Sigmoid colon (tissue), 7 donors: ENCODE results near the gene ZFAND3. TPM values are rescaled to one million over a fixed set of nuclear protein-coding genes. Genes with fewer than 3 reads are reported as not detected.

Experiments used
- DNase-seq: peaks from one replicate; pipeline ENCODE4 v3.0.0-alpha.2; 2019
- H3K27ac ChIP-seq, 4 donors: fragments of 200-600 bp; sonication (generic); one replicate each; pipeline ENCODE4 v1.5.1; 2016 to 2019; ENCODE audit warnings: mild to moderate bottlenecking in 1 of 4
- H3K27me3 ChIP-seq, 3 donors: fragments of 200-600 bp; sonication (generic); one replicate each; pipeline ENCODE4 v1.5.1; 2019; ENCODE audit warnings: mild to moderate bottlenecking in 1 of 3
- H3K36me3 ChIP-seq, 4 donors: fragments of 200-600 bp; sonication (generic); one replicate each; pipeline ENCODE4 v1.5.1; 2016 to 2019
- H3K4me1 ChIP-seq, 4 donors: fragments of 200-600 bp; sonication (generic); one replicate each; pipeline ENCODE4 v1.5.1; 2017 to 2019
- H3K4me3 ChIP-seq, 4 donors: fragments of 200-600 bp; sonication (generic); one replicate each; pipeline ENCODE4 v1.5.1; 2017 to 2019; ENCODE audit warnings: mild to moderate bottlenecking in 2 of 4, moderate library complexity in 1 of 4
- H3K9me3 ChIP-seq, 4 donors: fragments of 200-600 bp in 3 of 4; sonication (generic) in 3 of 4; one replicate each; pipeline versions ENCODE4 v1.5.1 to v1.6.1; 2013 to 2019
- EP300 ChIP-seq, 4 donors: sonication (generic); formaldehyde crosslinking; IDR thresholded peaks; one replicate each; pipeline ENCODE4 v1.6.1; 2017; ENCODE audit warnings: antibody characterized with exemption in 4 of 4
- POLR2A ChIP-seq, 2 donors: fragments of 450-650 bp; IDR thresholded peaks; one replicate each; pipeline ENCODE4 v1.6.1; 2016; ENCODE audit warnings: antibody characterized with exemption in 2 of 2, mild to moderate bottlenecking in 2 of 2, moderate library complexity in 2 of 2
- POLR2AphosphoS5 ChIP-seq, 4 donors: sonication (generic); formaldehyde crosslinking; IDR thresholded peaks; one replicate each; pipeline ENCODE4 v1.6.1; 2017; ENCODE audit warnings: antibody characterized with exemption in 4 of 4
- WGBS, 2 donors: extraction: QIAGEN DNeasy Blood & Tissue Kit; methylation state at CpG; one replicate each; pipeline ENCODE4 v1.1.7; 2013; 5-methylcytosine and 5-hydroxymethylcytosine counted together
- intact Hi-C: fragments of 100-400 bp; cut with DNase I; formaldehyde crosslinking; loops from one replicate; pipeline ENCODE4 v1.15.1; 2023
- polyA plus RNA-seq, 3 donors: library from polyadenylated mRNA; stranded (reverse); fragments of 200-250 nt; gene quantifications; one replicate each; pipeline ENCODE4 v1.2.3, GENCODE V29; 2013
- total RNA-seq, 4 donors: library from RNA; depleted of rRNA; stranded (reverse); fragments of >200 nt; gene quantifications; one replicate each; pipeline ENCODE4 v1.1.0, GENCODE V29; 2016
- TF ChIP-seq, protein P1 (sequence below), 4 experiments: fragments of 450-650 bp in 3 of 4; fragments of 200-600 bp in 1 of 4; IDR thresholded peaks; one replicate each; pipeline ENCODE4 v1.5.1; 2016 to 2019; ENCODE audit warnings: antibody characterized with exemption in 4 of 4, mild to moderate bottlenecking in 3 of 4, moderate library complexity in 2 of 4
- donor health status: healthy with polysubstance abuse.
- donor health status: Bipolar disorder and iron deficiency.
- donor health status: healthy.

ZFAND3 gene
- total and polyA plus RNA-seq, 7 donors = 32.4 to 54.8 (median 39.0) TPM

- TF ChIP-seq, protein P1, sequence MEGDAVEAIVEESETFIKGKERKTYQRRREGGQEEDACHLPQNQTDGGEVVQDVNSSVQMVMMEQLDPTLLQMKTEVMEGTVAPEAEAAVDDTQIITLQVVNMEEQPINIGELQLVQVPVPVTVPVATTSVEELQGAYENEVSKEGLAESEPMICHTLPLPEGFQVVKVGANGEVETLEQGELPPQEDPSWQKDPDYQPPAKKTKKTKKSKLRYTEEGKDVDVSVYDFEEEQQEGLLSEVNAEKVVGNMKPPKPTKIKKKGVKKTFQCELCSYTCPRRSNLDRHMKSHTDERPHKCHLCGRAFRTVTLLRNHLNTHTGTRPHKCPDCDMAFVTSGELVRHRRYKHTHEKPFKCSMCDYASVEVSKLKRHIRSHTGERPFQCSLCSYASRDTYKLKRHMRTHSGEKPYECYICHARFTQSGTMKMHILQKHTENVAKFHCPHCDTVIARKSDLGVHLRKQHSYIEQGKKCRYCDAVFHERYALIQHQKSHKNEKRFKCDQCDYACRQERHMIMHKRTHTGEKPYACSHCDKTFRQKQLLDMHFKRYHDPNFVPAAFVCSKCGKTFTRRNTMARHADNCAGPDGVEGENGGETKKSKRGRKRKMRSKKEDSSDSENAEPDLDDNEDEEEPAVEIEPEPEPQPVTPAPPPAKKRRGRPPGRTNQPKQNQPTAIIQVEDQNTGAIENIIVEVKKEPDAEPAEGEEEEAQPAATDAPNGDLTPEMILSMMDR (IDR thresholded peaks at IDR 0.05) = no peak
- no peak for TF ChIP-seq POLR2AphosphoS5 (IDR thresholded peaks at IDR 0.05)
- no peak for TF ChIP-seq EP300 (IDR thresholded peaks at IDR 0.05)
- H3K4me1 ChIP-seq = peaks cover 0 to 49% (median 18%) of the 10 kb centered on the region in 4 donors
- H3K9me3 ChIP-seq = no peaks in the 10 kb centered on the region
- DNase-seq = no peak
- no peak overlapping the region for H3K4me3 ChIP-seq
- no peaks in the 10 kb centered on the region for H3K27me3 ChIP-seq
- H3K36me3 ChIP-seq = no peaks in the 10 kb centered on the region
- H3K27ac ChIP-seq = no peak overlapping the region
- intact Hi-C loops = no loop called here
Observed at GRCh38 chr6:38030380-38030779, 210.9 kb downstream of the ZFAND3 start.

DNA sequence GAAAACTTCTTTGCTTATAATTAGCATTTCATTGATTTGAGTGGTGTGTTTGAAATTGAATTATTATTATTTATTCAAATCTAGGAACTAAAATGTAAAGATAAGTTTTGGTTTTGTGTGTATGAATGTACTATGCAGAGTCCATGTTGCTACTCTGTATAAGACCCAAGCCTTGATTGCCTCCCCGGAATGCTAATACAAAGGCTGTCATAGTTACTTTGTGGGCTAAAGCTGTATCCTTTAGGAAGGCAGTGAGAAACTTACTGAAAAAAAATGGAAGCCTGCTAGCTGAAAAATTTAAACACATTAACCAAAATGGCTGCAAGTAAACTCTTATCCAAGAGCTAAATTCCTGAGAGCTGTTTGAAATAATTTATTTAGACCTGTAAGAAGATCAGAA lies 213.3 kb downstream of the ZFAND3 start:
- Histone ChIP-seq H3K9me3 (no peaks in the 10 kb centered on the region), H3K27me3 (no peaks in the 10 kb centered on the region), H3K4me3 (no peak overlapping the region), H3K36me3 (no peaks in the 10 kb centered on the region), H3K27ac (no peak overlapping the region), H3K4me1 (peaks cover 0 to 49% (median 13%) of the 10 kb centered on the region in 4 donors)
- 41 to 99% methylated on average over 1 of the region's 1 CpG for WGBS, 2 donors
- no peak for DNase-seq
- TF ChIP-seq POLR2AphosphoS5 (IDR thresholded peaks at IDR 0.05) = no peak
- TF ChIP-seq EP300 (IDR thresholded peaks at IDR 0.05) = no peak
- TF ChIP-seq POLR2A (IDR thresholded peaks at IDR 0.05) = no peak
- TF ChIP-seq, protein P1 (IDR thresholded peaks at IDR 0.05) = no peak
- intact Hi-C loops = no loop called here

DNA sequence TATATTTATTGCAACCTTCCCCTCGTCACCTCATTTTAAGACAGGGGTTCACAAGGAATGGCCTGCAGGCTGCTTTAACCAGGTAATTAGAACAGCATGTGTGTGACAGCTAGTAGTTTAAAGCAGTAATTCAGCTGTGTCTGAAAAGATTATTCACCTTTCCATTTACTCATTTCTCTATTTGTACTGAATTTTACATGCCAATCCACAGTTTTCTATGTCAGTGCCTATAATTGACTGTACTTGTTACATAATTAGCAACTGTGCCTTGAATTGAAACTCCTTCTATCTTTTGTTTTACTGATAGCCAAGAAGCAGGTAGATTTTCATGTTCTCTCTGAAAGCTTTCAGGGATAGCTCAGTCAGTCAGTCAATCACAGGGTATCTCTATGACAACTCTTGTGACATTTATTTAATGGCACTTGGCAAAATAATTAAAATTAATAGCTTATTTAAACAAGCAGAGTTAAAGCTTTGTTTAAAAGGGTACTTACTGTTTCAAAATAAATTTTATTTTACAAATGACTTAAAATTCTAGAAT lies 214.0 kb downstream of the ZFAND3 start:
- H3K36me3 ChIP-seq = no peaks in the 10 kb centered on the region
- 33 to 92% methylated on average over 1 of the region's 1 CpG for WGBS, 2 donors
- H3K4me3 ChIP-seq = no peak overlapping the region
- no peaks in the 10 kb centered on the region for H3K27me3 ChIP-seq
- H3K9me3 ChIP-seq = no peaks in the 10 kb centered on the region
- intact Hi-C loops = no loop called here
- no peak for DNase-seq
- TF ChIP-seq, protein P1 (IDR thresholded peaks at IDR 0.05) = no peak
- TF ChIP-seq EP300 (IDR thresholded peaks at IDR 0.05) = no peak
- TF ChIP-seq POLR2A (IDR thresholded peaks at IDR 0.05) = no peak
- no peak for TF ChIP-seq POLR2AphosphoS5 (IDR thresholded peaks at IDR 0.05)
- H3K4me1 ChIP-seq = peaks cover 0 to 49% (median 12%) of the 10 kb centered on the region in 4 donors
- no peak overlapping the region for H3K27ac ChIP-seq

DNA sequence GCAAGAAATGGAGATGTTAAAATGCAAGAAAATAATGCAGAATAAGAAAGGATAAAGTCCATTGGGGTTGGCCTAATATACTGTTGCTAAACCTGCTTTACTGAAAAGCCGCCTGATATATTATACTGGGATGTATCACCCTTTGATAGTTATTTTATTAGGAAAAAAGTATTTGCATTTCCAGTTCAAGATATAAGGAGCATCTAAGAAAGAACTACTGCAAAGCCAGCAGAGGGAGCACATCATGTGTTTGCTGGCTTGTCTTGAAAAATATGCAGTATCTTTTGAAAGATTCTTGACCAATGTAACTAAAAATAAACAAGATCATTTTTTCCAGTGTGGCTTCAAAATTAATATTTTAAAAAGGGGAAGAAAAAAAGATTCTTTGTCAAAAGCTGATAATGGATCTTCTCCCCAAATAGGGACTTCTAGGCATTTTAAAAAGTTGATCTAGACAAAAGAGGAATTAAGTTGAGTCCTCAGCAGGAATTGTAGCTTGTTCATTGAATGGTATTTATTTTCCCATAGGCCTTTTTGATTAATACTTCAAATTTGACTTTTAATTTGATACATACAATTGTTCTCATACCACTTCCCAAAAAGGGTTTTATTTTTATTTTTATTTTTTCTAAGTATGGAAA lies 214.9 kb downstream of the ZFAND3 start:
- WGBS, 2 donors = 60 to 77% methylated on average over 1 of the region's 1 CpG
- no peaks in the 10 kb centered on the region for H3K36me3 ChIP-seq
- intact Hi-C loops = no loop called here
- TF ChIP-seq, protein P1 (IDR thresholded peaks at IDR 0.05) = peak in 2 of 4 experiments; percentile 20 to 42
- TF ChIP-seq EP300 (IDR thresholded peaks at IDR 0.05) = no peak
- TF ChIP-seq POLR2A (IDR thresholded peaks at IDR 0.05) = no peak
- no peak for TF ChIP-seq POLR2AphosphoS5 (IDR thresholded peaks at IDR 0.05)
- H3K27me3 ChIP-seq = no peaks in the 10 kb centered on the region
- no peak overlapping the region for H3K27ac ChIP-seq
- H3K4me1 ChIP-seq = peaks cover 0 to 57% (median 14%) of the 10 kb centered on the region in 4 donors
- no peak for DNase-seq
- H3K9me3 ChIP-seq = no peaks in the 10 kb centered on the region
- H3K4me3 ChIP-seq = no peak overlapping the region
